HepG2 (cell line): ENCODE results near the gene FAM222B. TPM values are rescaled to one million over a fixed set of nuclear protein-coding genes. Genes with fewer than 3 reads are reported as not detected.

ENCODE experiments used
- ARNTL ChIP-seq: sonication (generic); formaldehyde crosslinking; IDR thresholded peaks from 2 replicates; pipeline ENCODE4 v1.4.0; 2020; ENCODE audit warnings: mild to moderate bottlenecking, missing genetic modification reagents
- BRD4 ChIP-seq: sonication (generic); formaldehyde crosslinking; IDR thresholded peaks from 2 replicates; pipeline ENCODE4 v1.4.0; 2020; ENCODE audit warnings: missing genetic modification reagents
- ESRRA ChIP-seq: sonication (generic); formaldehyde crosslinking; IDR thresholded peaks from 2 replicates; pipeline ENCODE4 v1.5.1; 2020; ENCODE audit warnings: mild to moderate bottlenecking, low read depth, missing genetic modification reagents
- FOSL1 ChIP-seq: sonication (generic); formaldehyde crosslinking; IDR thresholded peaks from 2 replicates; pipeline ENCODE4 v1.9.0; 2021; ENCODE audit warnings: missing genetic modification reagents, borderline replicate concordance
- HMG20A ChIP-seq: IDR thresholded peaks from 2 replicates; pipeline ENCODE4 v1.6.1; 2016; ENCODE audit warnings: borderline replicate concordance
- JUN ChIP-seq: sonication (generic); formaldehyde crosslinking; IDR thresholded peaks from 2 replicates; pipeline ENCODE4 v1.4.0; 2020; ENCODE audit warnings: mild to moderate bottlenecking, missing genetic modification reagents
- KDM5A ChIP-seq: fragments of 200-600 bp; sonication (generic); IDR thresholded peaks from 2 replicates; pipeline ENCODE4 v1.7.0; 2018; ENCODE audit warnings: antibody characterized with exemption, mild to moderate bottlenecking, low read length, borderline replicate concordance
- SMAD3 ChIP-seq: sonication (generic); formaldehyde crosslinking; IDR thresholded peaks from 2 replicates; pipeline ENCODE4 v1.4.0; 2020; ENCODE audit warnings: missing genetic modification reagents
- TBX2 ChIP-seq: sonication (generic); formaldehyde crosslinking; IDR thresholded peaks from 2 replicates; pipeline ENCODE4 v1.5.0; 2020; ENCODE audit warnings: missing genetic modification reagents, mild to moderate bottlenecking, borderline replicate concordance
- ZFX ChIP-seq: sonication (generic); formaldehyde crosslinking; IDR thresholded peaks from 2 replicates; pipeline ENCODE4 v1.4.0; 2020; ENCODE audit warnings: mild to moderate bottlenecking, low read depth, missing genetic modification reagents, moderate library complexity
- ZNF230 ChIP-seq: sonication (generic); formaldehyde crosslinking; IDR thresholded peaks from 2 replicates; pipeline ENCODE4 v1.4.0; 2020; ENCODE audit warnings: mild to moderate bottlenecking, missing genetic modification reagents
- ZNF382 ChIP-seq: sonication (generic); formaldehyde crosslinking; IDR thresholded peaks from 2 replicates; pipeline ENCODE4 v1.5.0; 2020; ENCODE audit warnings: missing genetic modification reagents, mild to moderate bottlenecking, borderline replicate concordance
- ZNF468 ChIP-seq: sonication (generic); formaldehyde crosslinking; IDR thresholded peaks from 2 replicates; pipeline ENCODE4 v1.8.0; 2022; ENCODE audit warnings: mild to moderate bottlenecking, moderate library complexity, missing genetic modification reagents
- ZNF710 ChIP-seq: sonication (generic); formaldehyde crosslinking; IDR thresholded peaks from 2 replicates; pipeline ENCODE4 v1.5.0; 2020; ENCODE audit warnings: mild to moderate bottlenecking, missing genetic modification reagents, borderline replicate concordance
- ZNF776 ChIP-seq: sonication (generic); formaldehyde crosslinking; IDR thresholded peaks from 2 replicates; pipeline ENCODE4 v1.4.0; 2020; ENCODE audit warnings: mild to moderate bottlenecking, missing genetic modification reagents
- polyA plus RNA-seq, 8 experiments: library from polyadenylated mRNA; depleted of rRNA in 3 of 8; stranded (reverse) in 7 of 8; unstranded in 1 of 8; fragments of >200 nt; fragmentation: Illumina TruSeq in 4 of 8; extraction: Trizol in 4 of 8; gene quantifications; 2 replicates each; pipeline versions ENCODE4 v1.2.1 to v1.2.3, GENCODE V29; 2011 to 2016; ENCODE audit warnings: low read depth in 4 of 8, missing spikeins in 1 of 8, mixed read lengths in 1 of 8; ENCODE audit not compliant: insufficient read depth in 1 of 8
- total RNA-seq, 5 experiments: library from RNA; depleted of rRNA; stranded (reverse); fragments of >200 nt; fragmentation: Illumina TruSeq; extraction: Trizol; gene quantifications; 2 replicates each; pipeline ENCODE4 v1.2.3, GENCODE V29; 2016; ENCODE audit warnings: low read depth in 1 of 5
- TF ChIP-seq, protein P1 (sequence below): sonication (generic); formaldehyde crosslinking; IDR thresholded peaks from 2 replicates; pipeline ENCODE4 v1.4.0; 2020; ENCODE audit warnings: missing genetic modification reagents, mild to moderate bottlenecking, borderline replicate concordance
- TF ChIP-seq, protein P2 (sequence below), 2 experiments: sonication (generic) in 1 of 2; formaldehyde crosslinking in 1 of 2; IDR thresholded peaks; 2 replicates each; pipeline versions ENCODE4 v1.4.0 to v1.6.1; 2016 to 2020; ENCODE audit warnings: borderline replicate concordance in 1 of 2, low read depth in 1 of 2, mild to moderate bottlenecking in 1 of 2, missing genetic modification reagents in 1 of 2
- TF ChIP-seq, protein P3 (sequence below): fragments of 450-650 bp; IDR thresholded peaks from 2 replicates; pipeline ENCODE4 v1.6.1; 2017; ENCODE audit warnings: mild to moderate bottlenecking

FAM222B gene
- total and polyA plus RNA-seq, 2 of the 13 experiments (the other 11 are each of a cell fraction or from before 2014, with no cell fraction given), result 3.5 to 7.3 TPM

DNA sequence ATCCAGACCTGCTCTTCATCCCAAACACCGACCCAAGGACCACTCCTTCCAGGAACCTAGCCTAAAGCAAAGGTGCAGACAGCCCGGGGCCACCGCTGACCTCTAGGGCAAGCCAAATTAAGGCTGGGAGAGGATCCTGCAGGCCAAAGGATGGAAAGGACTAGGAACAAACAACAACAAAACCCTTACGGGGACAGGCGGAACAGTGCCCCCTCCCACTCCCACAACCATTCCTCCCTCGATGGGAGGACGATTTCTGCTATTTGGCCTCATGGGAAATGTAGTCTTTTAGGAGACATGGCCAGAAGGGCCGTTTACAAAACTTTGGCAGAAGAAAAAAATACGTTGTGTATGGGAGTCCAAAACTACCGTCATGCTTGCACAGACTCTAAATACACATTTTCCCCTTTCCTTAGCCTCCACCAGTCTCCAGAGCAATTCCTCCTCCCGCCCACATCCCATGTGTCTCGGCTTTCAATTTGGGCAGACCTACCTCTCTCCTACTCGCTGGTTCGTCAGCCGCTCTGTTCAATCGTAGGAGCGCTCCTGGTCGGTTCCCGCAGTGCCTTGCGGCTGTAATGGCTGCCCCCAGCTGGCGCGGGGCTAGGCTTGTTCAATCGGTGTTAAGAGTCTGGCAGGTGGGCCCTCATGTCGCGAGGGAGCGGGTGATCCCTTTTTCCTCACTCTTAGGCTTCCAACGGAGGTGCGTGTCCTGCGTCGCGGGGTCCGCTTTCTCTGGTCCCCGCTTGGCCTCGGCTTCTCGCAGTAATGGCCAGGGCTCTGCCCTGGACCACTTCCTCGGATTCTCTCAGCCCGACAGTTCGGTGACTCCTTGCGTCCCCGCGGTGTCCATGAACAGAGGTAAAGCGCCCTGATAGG is 12.1 kb upstream of the FAM222B start, which contains the start of gene ERAL1 (continued):
- TF ChIP-seq, protein P1, sequence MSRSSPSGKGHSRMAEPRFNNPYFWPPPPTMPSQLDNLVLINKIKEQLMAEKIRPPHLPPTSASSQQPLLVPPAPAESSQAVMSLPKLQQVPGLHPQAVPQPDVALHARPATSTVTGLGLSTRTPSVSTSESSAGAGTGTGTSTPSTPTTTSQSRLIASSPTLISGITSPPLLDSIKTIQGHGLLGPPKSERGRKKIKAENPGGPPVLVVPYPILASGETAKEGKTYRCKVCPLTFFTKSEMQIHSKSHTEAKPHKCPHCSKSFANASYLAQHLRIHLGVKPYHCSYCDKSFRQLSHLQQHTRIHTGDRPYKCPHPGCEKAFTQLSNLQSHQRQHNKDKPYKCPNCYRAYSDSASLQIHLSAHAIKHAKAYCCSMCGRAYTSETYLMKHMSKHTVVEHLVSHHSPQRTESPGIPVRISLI, result no peak; the same call in 1 of the 2 replicates
- no peak for TF ChIP-seq TBX2
- TF ChIP-seq, protein P2, sequence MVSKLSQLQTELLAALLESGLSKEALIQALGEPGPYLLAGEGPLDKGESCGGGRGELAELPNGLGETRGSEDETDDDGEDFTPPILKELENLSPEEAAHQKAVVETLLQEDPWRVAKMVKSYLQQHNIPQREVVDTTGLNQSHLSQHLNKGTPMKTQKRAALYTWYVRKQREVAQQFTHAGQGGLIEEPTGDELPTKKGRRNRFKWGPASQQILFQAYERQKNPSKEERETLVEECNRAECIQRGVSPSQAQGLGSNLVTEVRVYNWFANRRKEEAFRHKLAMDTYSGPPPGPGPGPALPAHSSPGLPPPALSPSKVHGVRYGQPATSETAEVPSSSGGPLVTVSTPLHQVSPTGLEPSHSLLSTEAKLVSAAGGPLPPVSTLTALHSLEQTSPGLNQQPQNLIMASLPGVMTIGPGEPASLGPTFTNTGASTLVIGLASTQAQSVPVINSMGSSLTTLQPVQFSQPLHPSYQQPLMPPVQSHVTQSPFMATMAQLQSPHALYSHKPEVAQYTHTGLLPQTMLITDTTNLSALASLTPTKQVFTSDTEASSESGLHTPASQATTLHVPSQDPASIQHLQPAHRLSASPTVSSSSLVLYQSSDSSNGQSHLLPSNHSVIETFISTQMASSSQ (IDR thresholded peaks at IDR 0.05; ENCODE audit: low read depth), result peak; percentile 39; the same call in 1 of the 2 replicates
- TF ChIP-seq, protein P2 (CRISPR knock-in tag; IDR thresholded peaks at IDR 0.05; ENCODE audit: borderline replicate concordance), result no peak
- TF ChIP-seq, protein P3, sequence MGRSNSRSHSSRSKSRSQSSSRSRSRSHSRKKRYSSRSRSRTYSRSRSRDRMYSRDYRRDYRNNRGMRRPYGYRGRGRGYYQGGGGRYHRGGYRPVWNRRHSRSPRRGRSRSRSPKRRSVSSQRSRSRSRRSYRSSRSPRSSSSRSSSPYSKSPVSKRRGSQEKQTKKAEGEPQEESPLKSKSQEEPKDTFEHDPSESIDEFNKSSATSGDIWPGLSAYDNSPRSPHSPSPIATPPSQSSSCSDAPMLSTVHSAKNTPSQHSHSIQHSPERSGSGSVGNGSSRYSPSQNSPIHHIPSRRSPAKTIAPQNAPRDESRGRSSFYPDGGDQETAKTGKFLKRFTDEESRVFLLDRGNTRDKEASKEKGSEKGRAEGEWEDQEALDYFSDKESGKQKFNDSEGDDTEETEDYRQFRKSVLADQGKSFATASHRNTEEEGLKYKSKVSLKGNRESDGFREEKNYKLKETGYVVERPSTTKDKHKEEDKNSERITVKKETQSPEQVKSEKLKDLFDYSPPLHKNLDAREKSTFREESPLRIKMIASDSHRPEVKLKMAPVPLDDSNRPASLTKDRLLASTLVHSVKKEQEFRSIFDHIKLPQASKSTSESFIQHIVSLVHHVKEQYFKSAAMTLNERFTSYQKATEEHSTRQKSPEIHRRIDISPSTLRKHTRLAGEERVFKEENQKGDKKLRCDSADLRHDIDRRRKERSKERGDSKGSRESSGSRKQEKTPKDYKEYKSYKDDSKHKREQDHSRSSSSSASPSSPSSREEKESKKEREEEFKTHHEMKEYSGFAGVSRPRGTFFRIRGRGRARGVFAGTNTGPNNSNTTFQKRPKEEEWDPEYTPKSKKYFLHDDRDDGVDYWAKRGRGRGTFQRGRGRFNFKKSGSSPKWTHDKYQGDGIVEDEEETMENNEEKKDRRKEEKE, result no peak
- no peak for TF ChIP-seq ZNF776 (CRISPR knock-in tag)
- no peak for TF ChIP-seq ZNF230 (CRISPR knock-in tag)
- no peak for TF ChIP-seq ZNF710
- TF ChIP-seq SMAD3, result no peak
- no peak for TF ChIP-seq ESRRA
- TF ChIP-seq JUN, result no peak
- no peak for TF ChIP-seq HMG20A (CRISPR knock-in tag)
- TF ChIP-seq BRD4 (CRISPR knock-in tag), result peak; percentile 89
- 0 out of 2 replicates have a peak, but pooled peaks have one; percentile 37 for TF ChIP-seq ZNF468
- peak; percentile 96 for TF ChIP-seq KDM5A
- TF ChIP-seq ZNF382 (CRISPR knock-in tag), result no peak
- TF ChIP-seq ARNTL (CRISPR knock-in tag), result peak; percentile 53; the same call in 1 of the 2 replicates
- TF ChIP-seq FOSL1 (CRISPR knock-in tag), result peak; percentile 55; the same call in 1 of the 2 replicates
- peak; percentile 93 for TF ChIP-seq ZFX
